ENCODE measurements around the gene EDNRA.

The EDNRA gene

DNA sequence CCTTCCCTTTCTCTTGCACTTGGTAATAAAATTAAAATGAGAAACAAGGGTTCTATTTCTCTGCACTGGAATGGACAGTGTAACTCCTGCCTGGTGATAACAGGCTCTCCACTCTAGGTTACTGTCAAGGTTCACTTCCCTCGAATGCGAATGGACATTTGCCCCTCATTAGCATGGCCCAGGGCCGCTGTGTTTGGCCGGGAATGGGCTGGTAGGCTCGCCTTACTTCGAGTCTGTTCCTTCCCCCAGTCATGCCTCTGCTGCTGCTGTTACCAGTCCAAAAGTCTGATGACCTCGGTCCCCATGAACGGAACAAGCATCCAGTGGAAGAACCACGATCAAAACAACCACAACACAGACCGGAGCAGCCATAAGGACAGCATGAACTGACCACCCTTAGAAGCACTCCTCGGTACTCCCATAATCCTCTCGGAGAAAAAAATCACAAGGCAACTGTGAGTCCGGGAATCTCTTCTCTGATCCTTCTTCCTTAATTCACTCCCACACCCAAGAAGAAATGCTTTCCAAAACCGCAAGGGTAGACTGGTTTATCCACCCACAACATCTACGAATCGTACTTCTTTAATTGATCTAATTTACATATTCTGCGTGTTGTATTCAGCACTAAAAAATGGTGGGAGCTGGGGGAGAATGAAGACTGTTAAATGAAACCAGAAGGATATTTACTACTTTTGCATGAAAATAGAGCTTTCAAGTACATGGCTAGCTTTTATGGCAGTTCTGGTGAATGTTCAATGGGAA, 61.5 kb downstream of the EDNRA start:
- no peak for DNase-seq

DNA sequence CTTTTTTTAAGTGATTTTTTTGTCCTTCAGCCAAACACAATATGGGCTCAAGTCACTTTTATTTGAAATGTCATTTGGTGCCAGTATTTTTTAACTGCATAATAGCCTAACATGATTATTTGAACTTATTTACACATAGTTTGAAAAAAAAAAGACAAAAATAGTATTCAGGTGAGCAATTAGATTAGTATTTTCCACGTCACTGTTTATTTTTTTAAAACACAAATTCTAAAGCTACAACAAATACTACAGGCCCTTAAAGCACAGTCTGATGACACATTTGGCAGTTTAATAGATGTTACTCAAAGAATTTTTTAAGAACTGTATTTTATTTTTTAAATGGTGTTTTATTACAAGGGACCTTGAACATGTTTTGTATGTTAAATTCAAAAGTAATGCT, 62.1 kb downstream of the EDNRA start:
- DNase-seq, result peak; percentile 28

GRCh38 chr4:147546349-147546748, 65.5 kb downstream of the EDNRA start:
- DNase-seq, result peak; percentile 95

DNA sequence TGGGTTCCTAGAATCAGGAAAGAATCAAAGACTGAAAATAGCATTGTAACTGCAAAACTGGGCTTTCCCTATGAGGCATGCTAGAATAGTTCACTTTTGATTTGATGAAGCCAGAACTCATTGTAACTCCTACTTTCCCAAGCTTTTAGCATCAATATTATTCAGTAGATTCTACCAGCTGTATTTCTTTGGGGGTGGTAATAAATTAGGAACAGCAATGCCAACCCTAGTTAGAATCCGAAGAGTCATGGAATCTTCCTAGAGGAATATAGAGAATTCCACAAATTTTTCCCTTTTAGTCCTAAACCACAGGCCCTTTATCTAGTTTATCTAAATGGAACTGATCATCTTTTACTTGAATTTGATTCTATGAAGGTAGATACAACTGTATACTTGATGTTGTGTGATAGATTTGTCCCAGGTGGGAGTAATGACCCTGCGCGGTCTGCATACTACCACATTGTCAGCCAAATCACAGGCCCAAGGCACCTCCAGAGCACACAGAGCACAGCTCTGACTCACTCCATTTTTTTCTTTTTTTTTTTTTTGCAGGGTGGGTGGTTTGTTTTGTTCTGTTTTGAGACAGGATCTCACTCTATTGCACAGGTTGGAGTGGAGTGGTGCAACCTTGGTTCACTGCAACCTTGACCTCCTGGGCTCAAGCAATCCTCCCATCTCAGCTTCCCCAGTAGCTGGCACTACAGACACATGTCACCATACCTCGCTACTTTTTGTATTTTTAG, 66.6 kb downstream of the EDNRA start:
- DNase-seq, result peak; percentile 74

DNA sequence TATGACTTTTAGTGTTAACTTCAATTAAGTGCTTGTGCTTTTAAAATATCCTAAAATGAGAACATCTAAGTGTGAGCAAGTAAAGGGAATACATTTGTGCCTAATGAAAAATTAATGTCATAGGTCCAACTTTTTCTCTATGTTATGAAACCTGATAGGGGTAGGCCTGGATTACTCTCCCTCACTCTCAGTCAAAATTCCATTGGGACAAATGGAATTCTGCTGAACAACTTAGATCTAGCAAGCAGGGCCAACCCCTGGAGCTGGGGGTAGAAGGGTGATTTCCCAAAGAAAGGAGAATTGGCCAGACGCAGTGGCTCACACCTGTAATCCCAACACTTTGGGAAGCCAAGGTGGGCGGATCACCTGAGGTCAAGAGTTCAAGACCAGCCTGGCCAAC, 67.4 kb downstream of the EDNRA start:
- peak; percentile 43 for DNase-seq

DNA sequence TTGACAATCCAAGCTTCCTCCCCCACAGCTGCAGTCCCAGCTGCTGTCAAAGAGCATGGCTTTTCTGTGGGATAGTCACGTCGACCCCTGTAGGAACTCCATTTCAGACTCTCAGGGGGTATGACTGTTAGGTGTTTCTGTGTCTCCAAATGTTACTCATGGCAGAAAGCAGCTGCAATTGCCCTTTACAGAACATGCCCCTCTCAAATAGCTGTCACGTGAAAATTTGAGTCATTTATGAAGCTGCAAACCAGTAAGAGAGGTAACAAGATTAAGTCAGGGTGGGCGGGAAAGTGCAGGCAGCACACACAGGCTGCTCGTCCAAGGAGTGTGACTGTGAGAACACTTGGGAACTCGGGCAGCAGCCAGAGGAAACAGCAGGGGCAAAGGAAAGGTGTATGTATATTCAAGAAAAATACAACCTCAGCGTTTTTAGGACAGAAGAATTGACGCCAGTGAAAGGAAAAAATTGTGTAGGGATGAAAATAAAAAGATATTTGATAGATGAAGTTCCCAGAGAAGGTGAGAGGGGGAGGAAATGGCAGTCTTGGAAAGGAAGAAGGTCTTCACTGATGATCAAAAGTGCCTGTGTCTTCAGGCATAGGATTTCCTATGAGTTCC, 69.8 kb downstream of the EDNRA start:
- peak; percentile 78 for DNase-seq

DNA sequence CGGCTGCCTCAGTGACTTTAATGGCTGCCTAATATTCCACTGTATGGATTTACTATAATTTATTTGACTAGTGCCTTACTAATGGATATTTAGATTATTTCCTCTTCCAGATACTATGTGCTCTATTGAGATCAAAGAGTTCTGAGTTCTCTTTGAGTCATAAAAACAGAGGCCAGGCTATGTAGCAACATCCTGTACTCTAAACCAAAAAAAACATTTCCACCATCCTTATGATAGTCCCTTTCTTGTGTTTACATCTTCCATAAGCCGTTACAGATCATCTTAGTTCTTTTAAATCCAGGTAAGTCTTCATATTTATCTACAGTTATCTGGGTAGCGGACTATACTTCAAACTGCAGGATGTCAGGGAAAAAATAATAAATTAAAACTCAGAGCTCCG, 79.7 kb downstream of the EDNRA start:
- no peak for DNase-seq

- no peak for DNase-seq
Measured at GRCh38 chr4:147566762-147567161, 85.9 kb downstream of the EDNRA start.

DNA sequence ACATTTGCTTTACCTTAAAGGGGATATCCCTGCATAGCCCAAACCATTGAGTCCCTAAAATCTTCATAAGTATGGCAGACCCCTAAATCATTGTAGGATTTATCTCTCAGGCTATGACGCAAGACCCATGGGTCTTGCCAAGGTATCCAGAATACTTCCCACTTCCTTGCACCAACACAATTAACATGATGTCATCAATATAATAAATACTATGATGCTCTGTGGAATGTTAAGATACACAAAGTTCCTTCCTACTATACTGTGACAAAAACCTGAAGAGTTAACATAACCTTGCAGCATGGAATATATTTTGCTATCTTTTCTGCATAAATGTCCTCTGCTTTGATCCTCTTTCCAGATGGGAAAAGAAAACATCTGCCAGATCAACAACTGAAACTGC, 86.4 kb downstream of the EDNRA start:
- DNase-seq, result no peak

DNA sequence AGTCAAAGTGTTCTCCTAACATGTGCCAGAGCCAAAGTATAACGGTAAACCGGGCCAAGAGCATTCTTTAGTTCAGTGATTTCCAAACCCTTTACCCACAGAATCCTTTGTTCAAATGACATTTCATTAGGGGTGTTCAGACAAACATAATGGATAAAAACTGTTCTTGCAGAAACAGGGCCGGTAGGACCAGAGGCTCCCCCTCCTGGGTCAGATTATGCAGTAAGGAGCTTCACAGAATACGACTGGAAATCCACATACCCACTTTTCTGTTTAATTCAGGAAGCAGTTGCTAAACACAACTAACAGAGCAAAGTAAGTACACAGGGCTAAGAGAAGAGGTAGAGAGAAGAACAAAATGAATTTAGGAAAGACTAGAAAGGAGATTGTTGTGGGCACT, 89.7 kb downstream of the EDNRA start:
- no peak for DNase-seq

GRCh38 chr4:147571036-147571770, 90.3 kb downstream of the EDNRA start:
- DNase-seq, result no peak

DNA sequence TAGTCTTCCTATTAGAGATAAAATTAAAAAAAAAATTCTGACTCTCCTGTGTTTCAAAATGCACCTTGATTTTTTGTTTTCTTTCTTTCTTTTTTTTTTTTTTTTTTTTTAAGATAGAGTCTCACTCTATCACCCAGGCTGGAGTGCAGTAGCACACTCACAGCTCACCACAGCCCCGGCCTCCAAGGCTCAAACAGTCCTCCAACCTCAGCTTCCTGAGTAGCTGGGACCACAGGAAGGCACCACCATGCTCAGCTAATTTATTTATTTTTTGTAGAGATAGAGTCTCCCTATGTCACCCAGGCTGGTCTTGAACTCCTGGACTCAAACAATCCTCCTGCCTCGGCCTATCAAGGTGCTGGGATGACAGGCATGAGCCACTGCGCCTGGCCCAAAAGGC, 95.2 kb downstream of the EDNRA start:
- DNase-seq, result no peak

DNA sequence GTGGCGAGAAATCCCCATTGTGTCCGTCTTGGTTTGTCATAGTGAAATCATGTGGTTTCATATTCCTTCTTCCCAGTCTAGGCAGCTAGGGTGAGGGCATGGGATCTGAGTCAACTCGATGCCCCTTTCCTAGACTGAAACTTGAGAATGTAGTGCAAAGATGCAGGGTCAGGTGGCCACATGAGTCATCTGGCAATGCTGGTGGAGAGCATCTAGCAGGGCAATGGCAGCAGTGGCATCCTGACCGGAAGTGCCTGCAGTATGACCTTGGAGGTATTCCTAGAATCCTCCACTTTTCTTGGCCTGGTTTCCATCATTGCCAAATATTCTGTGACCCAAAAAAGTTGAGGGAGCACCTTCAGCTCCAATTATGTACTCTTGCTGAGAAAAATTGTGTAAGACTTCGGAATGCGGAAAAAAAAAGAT, 97.2 kb downstream of the EDNRA start:
- DNase-seq, result peak; percentile 72

GRCh38 chr4:147578593-147578992, 97.7 kb downstream of the EDNRA start:
- no peak for DNase-seq

- DNase-seq, result peak; percentile 40
Measured at GRCh38 chr4:147580396-147580795, 99.5 kb downstream of the EDNRA start.

- peak; percentile 65 for DNase-seq
Measured at GRCh38 chr4:147581606-147582350, 100.9 kb downstream of the EDNRA start.

GRCh38 chr4:147582386-147583060, 101.6 kb downstream of the EDNRA start:
- peak; percentile 62 for DNase-seq

DNA sequence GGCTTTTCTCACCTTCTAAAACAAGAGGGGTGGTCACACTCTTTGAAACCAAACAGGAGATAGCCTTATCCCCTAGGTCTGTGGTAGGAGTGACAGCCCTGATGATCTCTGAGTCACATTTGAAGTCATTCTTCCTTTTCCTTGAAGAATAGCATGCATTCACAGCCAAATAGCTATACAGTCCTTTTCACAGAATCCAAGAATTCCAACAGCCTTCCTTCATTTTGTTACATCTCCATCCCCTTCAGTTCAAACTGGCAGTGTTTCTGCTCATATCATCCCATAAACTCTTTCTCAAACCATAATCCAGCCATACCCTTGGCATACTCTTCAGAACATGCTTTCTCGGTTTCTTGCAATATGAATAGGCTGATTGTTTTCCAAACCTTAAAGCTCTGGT, 103.0 kb downstream of the EDNRA start:
- DNase-seq, result peak; percentile 21

DNA sequence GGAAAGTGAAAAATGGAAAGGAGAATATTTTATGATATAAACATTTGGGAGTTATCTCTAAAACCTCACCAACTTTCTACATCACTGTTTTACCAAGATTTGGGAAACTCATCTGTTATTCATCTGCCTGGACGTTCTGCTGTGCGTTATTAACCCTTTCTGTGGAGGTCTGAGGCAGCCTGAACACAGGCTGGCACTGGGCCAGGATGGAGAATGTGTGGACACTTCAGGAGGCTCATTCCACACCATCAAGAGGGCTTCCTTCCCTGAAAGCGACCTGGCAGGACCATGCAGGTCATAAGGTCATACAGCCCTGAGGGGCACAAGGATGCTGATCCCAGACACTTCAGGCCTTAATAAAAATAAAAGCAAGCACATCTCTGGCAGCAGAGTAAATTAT, 105.1 kb downstream of the EDNRA start:
- DNase-seq, result peak; percentile 37

DNA sequence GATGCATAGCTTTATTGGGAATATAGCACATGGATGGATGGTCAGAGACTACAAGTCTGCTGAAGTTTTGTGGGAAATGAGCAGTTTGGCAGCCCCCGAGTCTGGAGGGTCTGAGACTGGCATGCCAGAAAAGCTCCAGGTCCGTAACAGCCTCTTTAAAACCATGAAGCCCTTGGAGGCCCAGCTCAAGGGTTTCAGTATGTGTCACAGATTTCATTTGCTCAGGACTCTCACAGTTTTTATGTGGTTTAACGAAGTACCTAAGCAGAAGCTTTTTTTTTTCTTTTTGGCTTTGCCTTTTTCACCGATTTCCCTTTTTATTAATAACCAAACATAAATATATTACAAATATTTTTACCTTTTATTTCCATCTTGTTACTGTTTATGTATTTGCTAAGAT, 105.7 kb downstream of the EDNRA start:
- peak; percentile 35 for DNase-seq

- DNase-seq, result no peak
Measured at GRCh38 chr4:147587041-147587440, 106.1 kb downstream of the EDNRA start.

GRCh38 chr4:147589586-147589985, 108.7 kb downstream of the EDNRA start:
- no peak for DNase-seq
